ENCODE data around the gene ZFP92.
A peak's percentile ranks its signal among the peaks of the same experiment; 100 is the strongest.

ZFP92 gene

DNA sequence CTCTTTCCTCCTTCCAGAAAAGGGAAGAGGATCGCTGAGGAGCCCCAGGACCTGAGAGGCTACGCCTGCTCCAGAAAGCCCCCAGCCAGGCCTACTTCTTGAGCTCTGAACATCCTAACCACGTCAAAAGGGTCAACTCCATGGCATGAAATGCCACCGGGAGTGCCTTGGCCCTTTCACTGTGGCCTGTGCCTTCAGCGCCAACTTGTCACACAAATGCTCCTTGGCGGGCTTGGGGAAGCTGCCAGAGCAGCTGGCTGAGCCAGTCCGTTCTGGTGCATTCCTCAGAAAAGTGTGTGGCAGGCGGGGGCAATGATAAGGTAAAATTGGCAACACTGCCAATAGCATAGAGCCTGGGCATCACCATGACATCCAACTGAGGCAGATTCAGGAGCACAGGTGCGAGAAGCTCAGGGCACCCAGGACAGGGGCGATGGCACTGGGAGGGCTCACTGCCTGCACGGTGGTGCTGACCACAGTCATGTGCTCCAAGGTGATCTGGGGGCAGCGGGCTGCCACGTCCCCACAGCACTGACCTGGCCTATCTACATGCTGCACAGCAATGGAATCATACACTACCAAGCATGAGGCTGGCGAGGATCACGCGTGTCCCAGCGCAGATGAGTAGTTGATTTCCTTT is 46.7 kb downstream of the ZFP92 start:
- no peak for DNase-seq

GRCh38 chrX:153458476-153458875 is 47.2 kb downstream of the ZFP92 start:
- no peak for DNase-seq

GRCh38 chrX:153459986-153460385 is 48.7 kb downstream of the ZFP92 start:
- DNase-seq = no peak

GRCh38 chrX:153460826-153461225 is 49.6 kb downstream of the ZFP92 start:
- DNase-seq = peak; percentile 57
